ENCODE results near the gene SULT1A3.
"Not testable (repeated sequence)": the region's sequence is repeated elsewhere in the genome, so short reads cannot be mapped to it uniquely, and the experiment has no call there.

SULT1A3 gene

GRCh38 chr16:30186782-30187555 is 12.1 kb upstream of the SULT1A3 start:
- no peak for DNase-seq (ENCODE audit: low read depth)

GRCh38 chr16:30187556-30187865 is 11.5 kb upstream of the SULT1A3 start:
- DNase-seq (ENCODE audit: low read depth): no peak

- no peak for DNase-seq (ENCODE audit: low read depth)
Measured at GRCh38 chr16:30187971-30188561, 11.0 kb upstream of the SULT1A3 start.

- not testable (repeated sequence) for DNase-seq (ENCODE audit: low read depth)
Measured at GRCh38 chr16:30191158-30191557, 7.9 kb upstream of the SULT1A3 start.

- not testable (repeated sequence) for DNase-seq (ENCODE audit: low read depth)
Measured at GRCh38 chr16:30193098-30193497, 6.0 kb upstream of the SULT1A3 start.

GRCh38 chr16:30193615-30194014 is 5.4 kb upstream of the SULT1A3 start, which contains the start of the genes BOLA2B and SLX1A:
Gene BOLA2B, minus strand, starts transcription at chr16:30193666. Its CDS starts 71 bp downstream, at chr16:30193595.
Gene SLX1A, plus strand, starts transcription at chr16:30193875. Its CDS starts 210 bp downstream, at chr16:30194085.
- not testable (repeated sequence) for DNase-seq (ENCODE audit: low read depth)

- DNase-seq (ENCODE audit: low read depth): not testable (repeated sequence)
Measured at GRCh38 chr16:30194172-30194925, 4.7 kb upstream of the SULT1A3 start.

GRCh38 chr16:30197001-30197400 is 2.1 kb upstream of the SULT1A3 start:
- DNase-seq (ENCODE audit: low read depth): not testable (repeated sequence)

GRCh38 chr16:30199608-30200343 is 721 bp downstream of the SULT1A3 start:
- not testable (repeated sequence) for DNase-seq (ENCODE audit: low read depth)

GRCh38 chr16:30205541-30206236 is 6.6 kb downstream of the SULT1A3 start:
- not testable (repeated sequence) for DNase-seq (ENCODE audit: low read depth)

GRCh38 chr16:30206252-30206651 is 7.2 kb downstream of the SULT1A3 start:
- not testable (repeated sequence) for DNase-seq (ENCODE audit: low read depth)

- DNase-seq (ENCODE audit: low read depth): not testable (repeated sequence)
Measured at GRCh38 chr16:30207063-30207704, 8.1 kb downstream of the SULT1A3 start.

GRCh38 chr16:30209032-30209431 is 10.0 kb downstream of the SULT1A3 start:
- DNase-seq (ENCODE audit: low read depth): not testable (repeated sequence)

- DNase-seq (ENCODE audit: low read depth): not testable (repeated sequence)
Measured at GRCh38 chr16:30211414-30211813, 12.4 kb downstream of the SULT1A3 start.

GRCh38 chr16:30217082-30217481 is 18.0 kb downstream of the SULT1A3 start:
- not testable (repeated sequence) for DNase-seq (ENCODE audit: low read depth)

GRCh38 chr16:30248379-30248778 is 49.3 kb downstream of the SULT1A3 start, which contains the start of gene NPIPB13:
Gene NPIPB13, minus strand, starts transcription at chr16:30248479. Its CDS starts 2,906 bp downstream, at chr16:30245573.
- not testable (repeated sequence) for DNase-seq (ENCODE audit: low read depth)
